Muscle of back (tissue), 11 donors: ENCODE measurements around the gene FTHL17. TPM values are rescaled to one million over a fixed set of nuclear protein-coding genes. Genes with fewer than 3 reads are reported as not detected.

Experiments used
- DNase-seq, 3 donors: peaks; one replicate each; pipeline versions ENCODE4 v3.0.0 to v3.0.0-alpha.2; 2013
- polyA plus RNA-seq, 10 donors: library from polyadenylated mRNA; unstranded; fragments of 120-200 nt; gene quantifications; one replicate each; pipeline ENCODE4 v1.2.1, GENCODE V29; 2013; ENCODE audit not compliant: insufficient read length in 10 of 10

FTHL17 gene
- polyA plus RNA-seq, 10 donors: not detected

GRCh38 chrX:31038575-31039326 is 33.1 kb downstream of the FTHL17 start:
- DNase-seq: peak; percentile 33 to 75 (median 54)

- DNase-seq: peak in 2 of 3 donors; percentile 16 to 30
Observed at GRCh38 chrX:31036895-31037294, 34.9 kb downstream of the FTHL17 start.

GRCh38 chrX:31027351-31027750 is 44.5 kb downstream of the FTHL17 start:
- DNase-seq: no peak

GRCh38 chrX:31024866-31025265 is 47.0 kb downstream of the FTHL17 start:
- no peak for DNase-seq

- DNase-seq: peak; percentile 45 to 75 (median 55)
Observed at GRCh38 chrX:31021537-31021936, 50.3 kb downstream of the FTHL17 start.

Other genes with a start within 250 kb of the FTHL17 start
- gene TAB3, start 182.8 kb downstream of the FTHL17 start, polyA plus RNA-seq: 10 to 100 TPM in 9 of 10 donors, 1 to 10 TPM in 1; 9.6 to 16.5 (median 12.8) TPM